ENCODE measurements around the gene FXYD6. TPM values are rescaled to one million over a fixed set of nuclear protein-coding genes. Genes with fewer than 3 reads are reported as not detected.

FXYD6 gene
- total RNA-seq, 1 donor from 2014 or later = 57.1 TPM

- Mint-ChIP-seq H3K27ac (ENCODE audit: unreplicated experiment) (no peak overlapping the region), H3K4me3 (ENCODE audit: unreplicated experiment) (no peak overlapping the region), H3K9me3 (ENCODE audit: unreplicated experiment) (peaks cover 3% of the 10 kb centered on the region), H3K36me3 (ENCODE audit: unreplicated experiment) (no peaks in the 10 kb centered on the region), H3K27me3 (ENCODE audit: unreplicated experiment) (peaks cover 16% of the 10 kb centered on the region), H3K4me1 (ENCODE audit: low read depth, unreplicated experiment) (peaks cover 32% of the 10 kb centered on the region)
- TF ChIP-seq CTCF (IDR thresholded peaks at IDR 0.05; ENCODE audit: partially characterized antibody, unreplicated experiment) = no peak
- DNase-seq = no peak
Observed at GRCh38 chr11:117790279-117790678, 86.2 kb downstream of the FXYD6 start.

- Mint-ChIP-seq H3K9me3 (ENCODE audit: unreplicated experiment) (peaks cover 3% of the 10 kb centered on the region), H3K27me3 (ENCODE audit: unreplicated experiment) (peaks cover 15% of the 10 kb centered on the region), H3K4me3 (ENCODE audit: unreplicated experiment) (no peak overlapping the region), H3K4me1 (ENCODE audit: low read depth, unreplicated experiment) (peaks cover 26% of the 10 kb centered on the region), H3K36me3 (ENCODE audit: unreplicated experiment) (no peaks in the 10 kb centered on the region), H3K27ac (ENCODE audit: unreplicated experiment) (no peak overlapping the region)
- no peak for DNase-seq
- no peak for TF ChIP-seq CTCF (IDR thresholded peaks at IDR 0.05; ENCODE audit: partially characterized antibody, unreplicated experiment)
Observed at GRCh38 chr11:117789241-117789640, 87.2 kb downstream of the FXYD6 start.

Other genes with a start within 250 kb of the FXYD6 start
- 0.07 TPM for gene DSCAML1, start 79.4 kb downstream of the FXYD6 start, total RNA-seq (ENCODE audit: unreplicated experiment)
- gene FXYD2, start 51.9 kb downstream of the FXYD6 start, total RNA-seq (ENCODE audit: unreplicated experiment) = 0.44 TPM
- gene TMPRSS13, start 52.7 kb upstream of the FXYD6 start, total RNA-seq (ENCODE audit: unreplicated experiment) = 0.32 TPM
- gene IL10RA, start 109.7 kb upstream of the FXYD6 start, total RNA-seq (ENCODE audit: unreplicated experiment) = 5.8 TPM
- not detected for gene TMPRSS4, start 200.4 kb upstream of the FXYD6 start, total RNA-seq (ENCODE audit: unreplicated experiment)
- not detected for gene SMIM35, start 210.3 kb upstream of the FXYD6 start, total RNA-seq (ENCODE audit: unreplicated experiment)

Measured in glutamatergic neuron (in vitro differentiated cells).